Measurements from ENCODE around the gene ZNF234.

DNA sequence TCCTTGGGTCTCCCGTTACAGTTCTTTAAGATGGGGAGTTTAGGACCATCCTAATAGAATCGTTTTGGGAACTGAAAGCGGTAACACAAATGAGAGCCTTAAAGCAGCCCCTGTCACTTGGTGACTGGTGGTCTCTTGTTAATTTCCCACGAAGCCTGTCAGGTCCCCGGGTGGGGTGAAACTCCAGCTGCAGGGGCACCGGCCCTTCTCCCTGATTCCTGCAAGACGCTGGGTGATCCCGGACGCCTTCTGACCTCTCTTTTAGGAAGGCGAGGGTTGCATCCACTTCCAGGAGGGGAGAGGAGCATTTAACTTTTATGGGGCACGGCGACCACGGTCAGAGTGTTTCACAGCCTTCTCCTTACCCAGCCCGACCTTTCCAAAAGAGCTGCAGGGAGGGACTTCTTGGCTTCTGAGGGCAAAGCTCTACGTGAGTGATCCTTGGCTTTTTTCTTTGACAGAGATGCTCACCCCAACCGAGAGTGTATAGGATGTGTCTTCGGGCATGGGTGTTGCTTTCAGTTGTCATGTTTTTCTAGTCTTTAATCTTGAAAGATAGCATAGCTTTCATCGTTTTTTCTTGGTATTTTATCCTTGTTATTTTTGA lies 27.5 kb upstream of the ZNF234 start:
- TF ChIP-seq, protein P1, sequence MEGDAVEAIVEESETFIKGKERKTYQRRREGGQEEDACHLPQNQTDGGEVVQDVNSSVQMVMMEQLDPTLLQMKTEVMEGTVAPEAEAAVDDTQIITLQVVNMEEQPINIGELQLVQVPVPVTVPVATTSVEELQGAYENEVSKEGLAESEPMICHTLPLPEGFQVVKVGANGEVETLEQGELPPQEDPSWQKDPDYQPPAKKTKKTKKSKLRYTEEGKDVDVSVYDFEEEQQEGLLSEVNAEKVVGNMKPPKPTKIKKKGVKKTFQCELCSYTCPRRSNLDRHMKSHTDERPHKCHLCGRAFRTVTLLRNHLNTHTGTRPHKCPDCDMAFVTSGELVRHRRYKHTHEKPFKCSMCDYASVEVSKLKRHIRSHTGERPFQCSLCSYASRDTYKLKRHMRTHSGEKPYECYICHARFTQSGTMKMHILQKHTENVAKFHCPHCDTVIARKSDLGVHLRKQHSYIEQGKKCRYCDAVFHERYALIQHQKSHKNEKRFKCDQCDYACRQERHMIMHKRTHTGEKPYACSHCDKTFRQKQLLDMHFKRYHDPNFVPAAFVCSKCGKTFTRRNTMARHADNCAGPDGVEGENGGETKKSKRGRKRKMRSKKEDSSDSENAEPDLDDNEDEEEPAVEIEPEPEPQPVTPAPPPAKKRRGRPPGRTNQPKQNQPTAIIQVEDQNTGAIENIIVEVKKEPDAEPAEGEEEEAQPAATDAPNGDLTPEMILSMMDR (IDR thresholded peaks at IDR 0.05; ENCODE audit: poor library complexity, severe bottlenecking): no peak
- no peak for TF ChIP-seq RAD21 (conservative IDR thresholded peaks at IDR 0.05)
- no peak for TF ChIP-seq EZH2 (IDR thresholded peaks at IDR 0.05; ENCODE audit: borderline replicate concordance, insufficient read depth, low read length, poor library complexity, severe bottlenecking)
- TF ChIP-seq POLR2AphosphoS5 (IDR thresholded peaks at IDR 0.05): no peak
- no peak for TF ChIP-seq EP300 (conservative IDR thresholded peaks at IDR 0.05; ENCODE audit: poor library complexity, severe bottlenecking)
- no peak for TF ChIP-seq TAF1 (IDR thresholded peaks at IDR 0.05; ENCODE audit: low read depth)
- no peak for TF ChIP-seq SMC3 (conservative IDR thresholded peaks at IDR 0.05; ENCODE audit: poor library complexity)
- TF ChIP-seq, protein P2, sequence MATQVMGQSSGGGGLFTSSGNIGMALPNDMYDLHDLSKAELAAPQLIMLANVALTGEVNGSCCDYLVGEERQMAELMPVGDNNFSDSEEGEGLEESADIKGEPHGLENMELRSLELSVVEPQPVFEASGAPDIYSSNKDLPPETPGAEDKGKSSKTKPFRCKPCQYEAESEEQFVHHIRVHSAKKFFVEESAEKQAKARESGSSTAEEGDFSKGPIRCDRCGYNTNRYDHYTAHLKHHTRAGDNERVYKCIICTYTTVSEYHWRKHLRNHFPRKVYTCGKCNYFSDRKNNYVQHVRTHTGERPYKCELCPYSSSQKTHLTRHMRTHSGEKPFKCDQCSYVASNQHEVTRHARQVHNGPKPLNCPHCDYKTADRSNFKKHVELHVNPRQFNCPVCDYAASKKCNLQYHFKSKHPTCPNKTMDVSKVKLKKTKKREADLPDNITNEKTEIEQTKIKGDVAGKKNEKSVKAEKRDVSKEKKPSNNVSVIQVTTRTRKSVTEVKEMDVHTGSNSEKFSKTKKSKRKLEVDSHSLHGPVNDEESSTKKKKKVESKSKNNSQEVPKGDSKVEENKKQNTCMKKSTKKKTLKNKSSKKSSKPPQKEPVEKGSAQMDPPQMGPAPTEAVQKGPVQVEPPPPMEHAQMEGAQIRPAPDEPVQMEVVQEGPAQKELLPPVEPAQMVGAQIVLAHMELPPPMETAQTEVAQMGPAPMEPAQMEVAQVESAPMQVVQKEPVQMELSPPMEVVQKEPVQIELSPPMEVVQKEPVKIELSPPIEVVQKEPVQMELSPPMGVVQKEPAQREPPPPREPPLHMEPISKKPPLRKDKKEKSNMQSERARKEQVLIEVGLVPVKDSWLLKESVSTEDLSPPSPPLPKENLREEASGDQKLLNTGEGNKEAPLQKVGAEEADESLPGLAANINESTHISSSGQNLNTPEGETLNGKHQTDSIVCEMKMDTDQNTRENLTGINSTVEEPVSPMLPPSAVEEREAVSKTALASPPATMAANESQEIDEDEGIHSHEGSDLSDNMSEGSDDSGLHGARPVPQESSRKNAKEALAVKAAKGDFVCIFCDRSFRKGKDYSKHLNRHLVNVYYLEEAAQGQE (IDR thresholded peaks at IDR 0.05; ENCODE audit: borderline replicate concordance): no peak

Data from neural cell (in vitro differentiated cells).